GM23338 (cell line): ENCODE measurements around the gene OR2G2. TPM values are rescaled to one million over a fixed set of nuclear protein-coding genes. Genes with fewer than 3 reads are reported as not detected.

Source experiments
- ATAC-seq: fragments of 200-7000 bp; cut with Tn5 transposase; 3 replicates; pipeline ENCODE4 v1.9.1; 2020
- DNase-seq: peaks from one replicate; pipeline ENCODE4 v3.0.0-alpha.2; 2015; ENCODE audit warnings: low spot score
- H2AFZ ChIP-seq: fragments of 200-600 bp; sonication (generic); 2 replicates; pipeline ENCODE4 v1.8.0; 2016; ENCODE audit warnings: antibody characterized with exemption, mild to moderate bottlenecking, moderate library complexity
- H3F3A ChIP-seq: fragments of 200-600 bp; sonication (generic); replicated peaks from 2 replicates; pipeline ENCODE4 v1.8.0; 2017; ENCODE audit warnings: antibody characterized with exemption, mixed run types, low read depth
- H3K27ac ChIP-seq: fragments of 200-600 bp; sonication (generic); 2 replicates; pipeline ENCODE4 v1.6.1; 2016; ENCODE audit warnings: low read depth
- H3K27me3 ChIP-seq: fragments of 200-600 bp; sonication (generic); 2 replicates; pipeline ENCODE4 v1.8.0; 2016; ENCODE audit warnings: mild to moderate bottlenecking, mixed run types, moderate library complexity; ENCODE audit not compliant: insufficient read depth
- H3K36me3 ChIP-seq: fragments of 200-600 bp; sonication (generic); 2 replicates; pipeline ENCODE4 v1.8.0; 2016; ENCODE audit warnings: mild to moderate bottlenecking; ENCODE audit not compliant: insufficient read depth
- H3K4me1 ChIP-seq: fragments of 200-600 bp; sonication (generic); 2 replicates; pipeline ENCODE4 v1.8.0; 2016; ENCODE audit warnings: mild to moderate bottlenecking, moderate library complexity; ENCODE audit not compliant: insufficient read depth
- H3K4me2 ChIP-seq: fragments of 200-600 bp; sonication (generic); 2 replicates; pipeline ENCODE4 v1.7.1; 2017; ENCODE audit warnings: mixed run types
- H3K4me3 ChIP-seq: fragments of 200-600 bp; sonication (generic); 2 replicates; pipeline ENCODE4 v1.6.1; 2016; ENCODE audit warnings: mixed run types
- H3K79me2 ChIP-seq: fragments of 200-600 bp; sonication (generic); replicated peaks from 2 replicates; pipeline ENCODE4 v1.8.0; 2017; ENCODE audit warnings: mild to moderate bottlenecking; ENCODE audit not compliant: insufficient read depth
- H3K9me2 ChIP-seq: fragments of 200-600 bp; sonication (generic); 2 replicates; pipeline ENCODE4 v1.8.0; 2017; ENCODE audit not compliant: insufficient read depth
- H4K20me1 ChIP-seq: fragments of 200-600 bp; sonication (generic); replicated peaks from 2 replicates; pipeline ENCODE4 v1.8.0; 2017; ENCODE audit warnings: mild to moderate bottlenecking; ENCODE audit not compliant: insufficient read depth
- H3K27ac Mint-ChIP-seq: 2 replicates; pipeline ENCODE4 v1.8.0; 2020; ENCODE audit warnings: inconsistent platforms, mild to moderate bottlenecking, moderate library complexity, mixed read lengths
- H3K27me3 Mint-ChIP-seq: 3 replicates; pipeline ENCODE4 v1.8.0; 2022; ENCODE audit warnings: low read depth, mild to moderate bottlenecking, moderate library complexity, mixed read lengths, inconsistent platforms; ENCODE audit not compliant: insufficient read depth, poor library complexity
- H3K36me3 Mint-ChIP-seq: 3 replicates; pipeline ENCODE4 v1.8.0; 2021; ENCODE audit warnings: low read depth, mild to moderate bottlenecking, inconsistent platforms, moderate library complexity, mixed read lengths
- H3K4me1 Mint-ChIP-seq: 3 replicates; pipeline ENCODE4 v1.8.0; 2020; ENCODE audit warnings: mild to moderate bottlenecking, inconsistent platforms, mixed read lengths
- H3K4me3 Mint-ChIP-seq: 3 replicates; pipeline ENCODE4 v1.8.0; 2021; ENCODE audit warnings: moderate library complexity, mild to moderate bottlenecking, inconsistent platforms, mixed read lengths
- H3K9me3 Mint-ChIP-seq: 3 replicates; pipeline ENCODE4 v1.8.0; 2020; ENCODE audit warnings: moderate library complexity, mild to moderate bottlenecking, inconsistent platforms, mixed read lengths
- CREB1 ChIP-seq: fragments of 250-450 bp; sonication (Bioruptor Pico); IDR thresholded peaks from 2 replicates; pipeline ENCODE4 v1.5.0; 2020; ENCODE audit warnings: low read depth, mild to moderate bottlenecking, moderate library complexity
- CTCF ChIP-seq, 2 experiments: fragments of 200-600 bp in 1 of 2; sonication (generic) in 1 of 2; conservative IDR thresholded peaks; 2 replicates each; pipeline versions ENCODE4 v1.5.1 to v1.6.1; 2016 to 2017; ENCODE audit warnings: antibody characterized with exemption in 2 of 2, low read depth in 2 of 2, mild to moderate bottlenecking in 2 of 2, moderate library complexity in 1 of 2
- ETS1 ChIP-seq: IDR thresholded peaks from 2 replicates; pipeline ENCODE4 v1.6.1; 2016; ENCODE audit warnings: antibody characterized with exemption
- EZH2 ChIP-seq: fragments of 200-600 bp; sonication (generic); IDR thresholded peaks from one replicate; pipeline ENCODE4 v1.8.0; 2017; ENCODE audit warnings: antibody characterized with exemption, mild to moderate bottlenecking, low read depth; ENCODE audit not compliant: unreplicated experiment
- EZH2phosphoT487 ChIP-seq: fragments of 200-600 bp; sonication (generic); IDR thresholded peaks from one replicate; pipeline ENCODE4 v1.8.1; 2018; ENCODE audit warnings: antibody characterized with exemption; ENCODE audit not compliant: unreplicated experiment
- JUNB ChIP-seq: IDR thresholded peaks from one replicate; pipeline ENCODE4 v1.6.1; 2016; ENCODE audit warnings: antibody characterized with exemption; ENCODE audit not compliant: unreplicated experiment
- NANOG ChIP-seq: IDR thresholded peaks from 2 replicates; pipeline ENCODE4 v1.6.1; 2016; ENCODE audit warnings: antibody characterized with exemption, borderline replicate concordance
- POLR2AphosphoS5 ChIP-seq: IDR thresholded peaks from 2 replicates; pipeline ENCODE4 v1.6.1; 2016; ENCODE audit warnings: antibody characterized with exemption, low read depth
- REST ChIP-seq: IDR thresholded peaks from one replicate; pipeline ENCODE4 v1.6.1; 2018; ENCODE audit warnings: antibody characterized with exemption; ENCODE audit not compliant: unreplicated experiment
- STAT1 ChIP-seq: IDR thresholded peaks from one replicate; pipeline ENCODE4 v1.6.1; 2016; ENCODE audit warnings: antibody characterized with exemption; ENCODE audit not compliant: unreplicated experiment
- ZNF114 ChIP-seq: fragments of 250-450 bp; sonication (Bioruptor Pico); IDR thresholded peaks from 2 replicates; pipeline ENCODE4 v1.5.0; 2020; ENCODE audit warnings: mild to moderate bottlenecking, moderate library complexity
- ZNF331 ChIP-seq: fragments of 250-450 bp; sonication (Bioruptor Pico); IDR thresholded peaks from 2 replicates; pipeline ENCODE4 v1.5.0; 2020; ENCODE audit warnings: low read depth, mild to moderate bottlenecking, moderate library complexity
- ZNF462 ChIP-seq: fragments of 250-450 bp; sonication (Bioruptor Pico); IDR thresholded peaks from 2 replicates; pipeline ENCODE4 v1.5.0; 2020; ENCODE audit warnings: mild to moderate bottlenecking, moderate library complexity
- polyA plus RNA-seq: library from polyadenylated mRNA; unstranded; fragments of >200 nt; fragmentation: Nextera tagmentation; extraction: Ambion mirVana; gene quantifications from 2 replicates; pipeline ENCODE4 v1.2.1, GENCODE V29; 2016
- total RNA-seq: library from RNA; depleted of rRNA; stranded (reverse); fragments of >200 nt; shearing (Covaris generic); gene quantifications from 2 replicates; pipeline ENCODE4 v1.2.3, GENCODE V29; 2014

OR2G2 gene
- total and polyA plus RNA-seq, 2 experiments from 2014 or later: not detected

- Histone ChIP-seq H3K27ac (no peak overlapping the region), H3K4me3 (no peak overlapping the region), H2AFZ (0 out of 2 replicates have a peak overlapping the region, but pooled peaks have one; percentile 52), H3K27me3 (no peaks in the 10 kb centered on the region), H3K36me3 (no peaks in the 10 kb centered on the region), H3K4me1 (no peaks in the 10 kb centered on the region), H3K9me2 (no peaks in the 10 kb centered on the region), H3K79me2 (no peaks in the 10 kb centered on the region), H3K4me2 (no peak overlapping the region), H4K20me1 (no peaks in the 10 kb centered on the region), H3F3A (no peaks in the 10 kb centered on the region)
- DNase-seq (no peak), ATAC-seq (no peak)
- Mint-ChIP-seq H3K4me1 (peaks cover 2% of the 10 kb centered on the region; the same call in 2 of the 3 replicates), H3K9me3 (no peaks in the 10 kb centered on the region; the same call in 2 of the 3 replicates), H3K27ac (no peak overlapping the region), H3K27me3 (peaks cover 2% of the 10 kb centered on the region), H3K36me3 (no peaks in the 10 kb centered on the region), H3K4me3 (no peak overlapping the region)
- TF ChIP-seq EZH2phosphoT487 (no peak), ZNF331 (CRISPR knock-in tag) (no peak), JUNB (no peak), CTCF (conservative IDR thresholded peaks at IDR 0.05; ENCODE audit: low read depth in 2 of 2) (no peak), ETS1 (no peak), CREB1 (CRISPR knock-in tag) (no peak), ZNF462 (CRISPR knock-in tag) (no peak), POLR2AphosphoS5 (no peak), NANOG (no peak), EZH2 (no peak), ZNF114 (CRISPR knock-in tag) (no peak), STAT1 (no peak), REST (no peak)
Measured at GRCh38 chr1:247539215-247539614, 48.9 kb upstream of the OR2G2 start.
